ENCODE results near the gene EIF4EBP2. TPM values are rescaled to one million over a fixed set of nuclear protein-coding genes. Genes with fewer than 3 reads are reported as not detected.

Gene EIF4EBP2
- total and polyA plus RNA-seq, 2 of the 13 experiments (the other 11 are each of a cell fraction or from before 2014, with no cell fraction given): 16.9 to 22.0 TPM

GRCh38 chr10:70405037-70405824 lies 1.3 kb downstream of the EIF4EBP2 start (continued):
- no peak for TF ChIP-seq TBP (CRISPR knock-in tag; IDR thresholded peaks at IDR 0.05)
- TF ChIP-seq GPN1 (CRISPR knock-in tag; IDR thresholded peaks at IDR 0.05; ENCODE audit: borderline replicate concordance): no peak
- TF ChIP-seq MZF1 (CRISPR knock-in tag; IDR thresholded peaks at IDR 0.05; ENCODE audit: borderline replicate concordance): no peak
- no peak for TF ChIP-seq PCBP1 (IDR thresholded peaks at IDR 0.05; ENCODE audit: borderline replicate concordance, low read depth, low read length)
- peak; percentile 38; the same call in 1 of the 2 replicates for TF ChIP-seq THAP9 (CRISPR knock-in tag; IDR thresholded peaks at IDR 0.05; ENCODE audit: borderline replicate concordance)
- TF ChIP-seq ZBTB20 (CRISPR knock-in tag; IDR thresholded peaks at IDR 0.05; ENCODE audit: borderline replicate concordance, low read depth): peak; percentile 31; the same call in 1 of the 2 replicates
- TF ChIP-seq RAD51 (IDR thresholded peaks at IDR 0.05; ENCODE audit: borderline replicate concordance): no peak
- no peak for TF ChIP-seq ARID2 (CRISPR knock-in tag; IDR thresholded peaks at IDR 0.05; ENCODE audit: borderline replicate concordance)
- TF ChIP-seq, protein P1, sequence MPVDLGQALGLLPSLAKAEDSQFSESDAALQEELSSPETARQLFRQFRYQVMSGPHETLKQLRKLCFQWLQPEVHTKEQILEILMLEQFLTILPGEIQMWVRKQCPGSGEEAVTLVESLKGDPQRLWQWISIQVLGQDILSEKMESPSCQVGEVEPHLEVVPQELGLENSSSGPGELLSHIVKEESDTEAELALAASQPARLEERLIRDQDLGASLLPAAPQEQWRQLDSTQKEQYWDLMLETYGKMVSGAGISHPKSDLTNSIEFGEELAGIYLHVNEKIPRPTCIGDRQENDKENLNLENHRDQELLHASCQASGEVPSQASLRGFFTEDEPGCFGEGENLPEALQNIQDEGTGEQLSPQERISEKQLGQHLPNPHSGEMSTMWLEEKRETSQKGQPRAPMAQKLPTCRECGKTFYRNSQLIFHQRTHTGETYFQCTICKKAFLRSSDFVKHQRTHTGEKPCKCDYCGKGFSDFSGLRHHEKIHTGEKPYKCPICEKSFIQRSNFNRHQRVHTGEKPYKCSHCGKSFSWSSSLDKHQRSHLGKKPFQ (CRISPR knock-in tag; IDR thresholded peaks at IDR 0.05; ENCODE audit: insufficient replicate concordance): no peak
- no peak for TF ChIP-seq ZNF703 (CRISPR knock-in tag; IDR thresholded peaks at IDR 0.05; ENCODE audit: borderline replicate concordance)
- no peak for TF ChIP-seq POGZ (CRISPR knock-in tag; IDR thresholded peaks at IDR 0.05)
- TF ChIP-seq, protein P2, sequence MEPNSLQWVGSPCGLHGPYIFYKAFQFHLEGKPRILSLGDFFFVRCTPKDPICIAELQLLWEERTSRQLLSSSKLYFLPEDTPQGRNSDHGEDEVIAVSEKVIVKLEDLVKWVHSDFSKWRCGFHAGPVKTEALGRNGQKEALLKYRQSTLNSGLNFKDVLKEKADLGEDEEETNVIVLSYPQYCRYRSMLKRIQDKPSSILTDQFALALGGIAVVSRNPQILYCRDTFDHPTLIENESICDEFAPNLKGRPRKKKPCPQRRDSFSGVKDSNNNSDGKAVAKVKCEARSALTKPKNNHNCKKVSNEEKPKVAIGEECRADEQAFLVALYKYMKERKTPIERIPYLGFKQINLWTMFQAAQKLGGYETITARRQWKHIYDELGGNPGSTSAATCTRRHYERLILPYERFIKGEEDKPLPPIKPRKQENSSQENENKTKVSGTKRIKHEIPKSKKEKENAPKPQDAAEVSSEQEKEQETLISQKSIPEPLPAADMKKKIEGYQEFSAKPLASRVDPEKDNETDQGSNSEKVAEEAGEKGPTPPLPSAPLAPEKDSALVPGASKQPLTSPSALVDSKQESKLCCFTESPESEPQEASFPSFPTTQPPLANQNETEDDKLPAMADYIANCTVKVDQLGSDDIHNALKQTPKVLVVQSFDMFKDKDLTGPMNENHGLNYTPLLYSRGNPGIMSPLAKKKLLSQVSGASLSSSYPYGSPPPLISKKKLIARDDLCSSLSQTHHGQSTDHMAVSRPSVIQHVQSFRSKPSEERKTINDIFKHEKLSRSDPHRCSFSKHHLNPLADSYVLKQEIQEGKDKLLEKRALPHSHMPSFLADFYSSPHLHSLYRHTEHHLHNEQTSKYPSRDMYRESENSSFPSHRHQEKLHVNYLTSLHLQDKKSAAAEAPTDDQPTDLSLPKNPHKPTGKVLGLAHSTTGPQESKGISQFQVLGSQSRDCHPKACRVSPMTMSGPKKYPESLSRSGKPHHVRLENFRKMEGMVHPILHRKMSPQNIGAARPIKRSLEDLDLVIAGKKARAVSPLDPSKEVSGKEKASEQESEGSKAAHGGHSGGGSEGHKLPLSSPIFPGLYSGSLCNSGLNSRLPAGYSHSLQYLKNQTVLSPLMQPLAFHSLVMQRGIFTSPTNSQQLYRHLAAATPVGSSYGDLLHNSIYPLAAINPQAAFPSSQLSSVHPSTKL (CRISPR knock-in tag; IDR thresholded peaks at IDR 0.05): no peak; the same call in 1 of the 2 replicates
- TF ChIP-seq, protein P3, sequence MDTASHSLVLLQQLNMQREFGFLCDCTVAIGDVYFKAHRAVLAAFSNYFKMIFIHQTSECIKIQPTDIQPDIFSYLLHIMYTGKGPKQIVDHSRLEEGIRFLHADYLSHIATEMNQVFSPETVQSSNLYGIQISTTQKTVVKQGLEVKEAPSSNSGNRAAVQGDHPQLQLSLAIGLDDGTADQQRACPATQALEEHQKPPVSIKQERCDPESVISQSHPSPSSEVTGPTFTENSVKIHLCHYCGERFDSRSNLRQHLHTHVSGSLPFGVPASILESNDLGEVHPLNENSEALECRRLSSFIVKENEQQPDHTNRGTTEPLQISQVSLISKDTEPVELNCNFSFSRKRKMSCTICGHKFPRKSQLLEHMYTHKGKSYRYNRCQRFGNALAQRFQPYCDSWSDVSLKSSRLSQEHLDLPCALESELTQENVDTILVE (CRISPR knock-in tag; IDR thresholded peaks at IDR 0.05): no peak
- TF ChIP-seq ZNF562 (CRISPR knock-in tag; IDR thresholded peaks at IDR 0.05; ENCODE audit: borderline replicate concordance): no peak
- no peak for TF ChIP-seq ZNF550 (CRISPR knock-in tag; IDR thresholded peaks at IDR 0.05; ENCODE audit: borderline replicate concordance)
- no peak for TF ChIP-seq ZBTB33 (CRISPR knock-in tag; IDR thresholded peaks at IDR 0.05)
